NCI-H2029 treated with DMSO at 0.1 percent for 48 hours (cell line): ENCODE measurements around the gene UTP14C.
"Not testable (repeated sequence)": the region's sequence is repeated elsewhere in the genome, so short reads cannot be mapped to it uniquely, and the experiment has no call there.

Experiments
- DNase-seq: peaks from one replicate; lab custom pipeline; 2025; lab: John Stamatoyannopoulos, UW

The UTP14C gene

GRCh38 chr13:52002361-52002760 is 22.1 kb upstream of the UTP14C start:
- DNase-seq, result no peak

DNA sequence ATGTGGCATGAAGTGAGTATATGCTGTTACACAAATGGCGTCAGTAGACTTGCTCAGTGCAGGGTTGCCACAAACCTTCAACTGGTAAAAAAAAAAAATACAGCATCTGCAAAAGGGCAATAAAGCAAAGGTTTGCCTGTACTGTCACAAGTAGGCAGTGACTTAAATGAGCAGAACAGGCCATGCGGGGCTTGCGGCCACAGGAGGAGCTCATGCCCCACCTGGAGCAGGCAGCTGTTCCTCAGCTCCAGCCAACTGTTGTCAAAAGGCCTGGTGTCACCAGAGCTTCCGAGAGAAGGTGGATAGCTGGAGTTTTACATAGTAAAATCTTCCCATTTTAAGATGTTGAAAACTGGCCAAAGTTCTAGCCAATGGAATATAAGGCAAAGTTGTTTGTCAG is 20.9 kb upstream of the UTP14C start:
- no peak for DNase-seq

- no peak for DNase-seq
Observed at GRCh38 chr13:52004511-52005170, 19.9 kb upstream of the UTP14C start.

DNA sequence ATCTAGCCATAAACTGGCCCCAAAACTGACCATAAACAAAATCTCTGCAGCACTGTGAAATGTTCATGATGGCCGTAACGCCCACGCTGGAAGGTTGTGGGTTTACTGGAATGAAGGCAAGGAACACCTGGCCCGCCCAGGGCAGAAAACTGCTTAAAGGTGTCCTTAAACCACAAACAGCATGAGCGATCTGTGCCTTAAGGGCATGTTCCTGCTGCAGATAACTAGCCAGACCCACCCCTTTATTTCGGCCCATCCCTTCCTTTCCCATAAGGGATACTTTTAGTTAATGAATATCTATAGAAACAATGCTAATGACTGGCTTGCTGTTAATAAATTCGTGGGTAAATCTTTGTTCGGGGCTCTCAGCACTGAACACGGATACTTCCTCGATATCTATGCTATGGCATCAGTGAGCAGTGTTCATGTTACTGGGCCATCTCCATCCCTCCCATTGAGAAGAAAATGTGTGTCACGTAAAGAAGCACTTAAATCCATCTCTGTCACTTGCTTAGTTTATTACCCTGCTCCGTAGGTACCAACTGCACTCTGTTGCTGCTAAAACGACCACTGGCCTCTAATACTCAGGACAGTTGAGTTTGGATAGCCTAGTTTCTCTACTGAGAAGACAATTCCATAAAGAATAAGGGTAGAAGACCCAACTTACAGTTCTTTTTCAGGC is 18.5 kb upstream of the UTP14C start:
- no peak for DNase-seq

DNA sequence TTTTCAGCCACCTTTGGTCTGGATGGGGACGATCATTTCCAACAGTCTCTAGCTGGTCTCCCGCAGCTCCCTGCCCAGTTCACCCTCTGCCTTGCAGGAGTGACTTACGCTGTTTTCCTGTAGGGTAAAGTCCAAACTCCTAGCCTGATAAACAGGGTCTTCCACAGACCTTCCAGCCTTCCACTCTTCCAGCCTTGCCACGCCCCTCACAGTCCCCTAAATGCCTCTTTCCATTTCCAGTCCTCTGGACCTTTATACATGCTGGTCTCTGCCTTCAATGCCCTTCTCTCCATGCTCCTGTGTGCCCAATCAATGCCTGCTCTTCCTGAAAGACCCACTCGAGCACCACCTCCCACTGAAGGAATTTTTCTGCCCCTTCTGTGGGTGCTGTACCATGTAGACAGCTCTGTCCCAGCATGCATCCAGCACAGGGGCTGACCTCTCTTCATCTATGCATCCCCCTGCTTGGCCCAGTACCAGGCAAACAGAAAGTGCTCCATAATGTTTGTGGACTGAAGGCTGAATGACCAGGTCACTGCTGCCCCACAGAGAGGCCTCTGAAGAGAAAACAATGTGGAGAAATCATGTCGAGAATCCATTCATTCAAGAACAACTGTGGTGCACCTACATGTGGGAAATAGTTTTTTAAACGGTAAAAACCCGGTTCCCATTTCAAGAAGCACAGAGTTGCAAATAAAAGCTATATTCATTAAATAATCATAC is 17.8 kb upstream of the UTP14C start:
- DNase-seq, result no peak

- DNase-seq, result no peak
Observed at GRCh38 chr13:52009946-52010345, 14.5 kb upstream of the UTP14C start.

DNA sequence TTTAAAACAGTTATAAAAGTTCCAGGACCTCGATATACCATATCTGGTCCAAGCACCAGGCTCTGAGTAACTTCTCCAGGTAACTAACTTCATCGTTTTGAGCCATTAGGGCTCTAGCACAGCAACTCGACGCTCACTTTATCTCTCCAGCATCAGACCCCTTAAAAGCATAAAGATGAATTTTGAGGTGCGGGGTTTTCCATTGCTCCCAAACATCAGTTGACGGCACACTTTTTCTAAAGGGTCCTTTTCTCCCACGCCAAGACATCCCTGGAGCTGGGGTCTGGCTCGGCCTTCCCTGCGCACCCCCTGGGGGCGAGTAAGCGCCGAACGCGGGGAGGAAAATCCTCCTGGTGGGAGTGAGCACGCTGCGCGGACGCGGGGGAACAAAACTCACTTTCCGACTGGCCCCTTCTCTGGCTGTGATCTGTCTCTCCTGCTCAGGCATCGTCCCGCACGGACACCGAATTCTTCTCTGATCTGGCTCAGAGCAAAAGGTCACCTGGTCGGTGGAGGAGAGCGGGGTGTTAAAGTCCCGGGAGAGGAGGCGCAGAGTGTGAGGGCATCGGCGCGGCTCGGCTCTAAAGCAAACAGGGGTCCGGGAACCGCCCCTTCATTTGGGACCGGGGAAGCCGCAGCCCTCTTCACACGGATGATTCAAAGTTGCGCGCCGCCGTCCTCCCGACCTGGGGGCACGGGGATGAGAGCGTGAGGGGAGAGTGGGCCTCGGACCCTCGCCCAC is 13.4 kb upstream of the UTP14C start, which contains the start of gene ATP7B:
Gene ATP7B (minus strand): TSS at position 561 of the 742 bp plus-strand sequence. CDS start 113 bp downstream, at position 448.
- DNase-seq, result no peak

DNA sequence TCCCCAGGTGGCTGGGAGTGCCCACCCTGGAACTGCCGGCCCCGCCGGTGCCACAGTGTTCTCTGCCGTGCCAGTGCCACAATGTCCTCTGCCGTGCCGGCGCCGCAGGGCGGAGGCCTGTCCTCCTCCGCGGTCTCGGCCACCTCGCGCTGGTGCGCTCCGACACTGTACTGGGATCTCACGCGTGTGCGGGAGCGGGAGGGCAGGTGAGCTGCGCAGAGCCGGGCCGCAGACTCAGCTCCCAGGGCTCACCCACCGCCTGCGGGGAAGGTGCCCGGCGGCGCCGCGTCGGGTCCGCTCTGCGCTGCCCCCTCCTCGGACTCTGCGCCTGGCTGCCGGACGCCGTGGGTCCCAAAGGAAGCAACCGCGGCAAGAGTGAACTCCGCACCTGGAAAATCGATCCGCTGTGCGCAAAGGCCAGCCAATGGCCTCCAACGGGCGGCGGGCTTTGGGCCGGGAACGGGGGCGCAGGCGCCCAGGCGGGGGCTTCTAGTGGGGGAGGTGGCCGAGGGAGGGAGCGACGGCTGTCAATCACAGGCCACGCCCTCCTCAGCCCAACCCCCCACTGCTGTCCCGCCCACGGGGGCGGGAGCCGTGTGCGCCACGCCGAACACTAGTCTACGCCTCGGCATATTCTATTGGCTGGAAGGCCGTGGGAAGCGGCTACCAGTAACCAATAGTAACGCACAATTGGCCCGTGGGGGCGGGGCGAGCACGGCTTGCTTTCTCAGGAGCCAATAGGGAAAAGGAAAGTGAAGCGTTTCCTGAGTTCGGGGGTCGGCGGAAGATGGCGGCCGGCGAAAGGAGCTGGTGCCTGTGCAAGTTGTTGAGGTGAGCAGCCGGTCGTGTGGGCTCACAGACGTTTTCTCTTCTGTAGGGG is 12.6 kb upstream of the UTP14C start, which contains the start of gene ALG11:
Gene ALG11 (plus strand): TSS at position 767 of the 880 bp plus-strand sequence. CDS start 21 bp downstream, at position 788.
- DNase-seq, result peak; percentile 56

GRCh38 chr13:52012512-52012836 is 12.0 kb upstream of the UTP14C start:
- DNase-seq, result no peak

DNA sequence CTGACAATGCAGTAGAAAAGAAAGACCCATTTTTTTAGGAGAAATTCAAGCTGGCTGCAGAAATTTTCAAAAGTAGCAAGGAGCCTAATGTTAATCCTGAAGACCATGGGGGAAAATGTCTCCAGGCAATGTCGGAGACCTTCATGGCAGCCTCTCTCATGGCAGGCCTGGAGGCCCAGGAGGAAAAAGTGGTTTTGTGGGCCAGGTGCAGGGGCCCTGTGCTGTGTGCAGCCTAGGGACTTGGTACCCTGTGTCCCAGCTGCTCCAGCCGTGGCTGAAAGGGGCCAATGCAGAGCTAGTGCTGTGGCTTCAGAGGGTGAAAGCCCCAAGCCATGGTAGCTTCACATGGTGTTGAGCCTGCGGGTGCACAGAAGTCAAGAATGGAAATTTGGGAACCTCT is 8.2 kb upstream of the UTP14C start:
- DNase-seq, result no peak

- no peak for DNase-seq
Observed at GRCh38 chr13:52020191-52020590, 4.3 kb upstream of the UTP14C start.

GRCh38 chr13:52022356-52022755 is 2.1 kb upstream of the UTP14C start:
- DNase-seq, result no peak

GRCh38 chr13:52025475-52026245 is 1.2 kb downstream of the UTP14C start:
- no peak for DNase-seq

GRCh38 chr13:52026246-52026626 is 1.7 kb downstream of the UTP14C start:
- DNase-seq, result no peak

GRCh38 chr13:52027832-52028231 is 3.3 kb downstream of the UTP14C start:
- DNase-seq, result no peak

- peak; percentile 15 for DNase-seq
Observed at GRCh38 chr13:52029569-52029968, 5.1 kb downstream of the UTP14C start.

- DNase-seq, result not testable (repeated sequence)
Observed at GRCh38 chr13:52030401-52030800, 5.9 kb downstream of the UTP14C start.

- no peak for DNase-seq
Observed at GRCh38 chr13:52033039-52033438, 8.5 kb downstream of the UTP14C start.

DNA sequence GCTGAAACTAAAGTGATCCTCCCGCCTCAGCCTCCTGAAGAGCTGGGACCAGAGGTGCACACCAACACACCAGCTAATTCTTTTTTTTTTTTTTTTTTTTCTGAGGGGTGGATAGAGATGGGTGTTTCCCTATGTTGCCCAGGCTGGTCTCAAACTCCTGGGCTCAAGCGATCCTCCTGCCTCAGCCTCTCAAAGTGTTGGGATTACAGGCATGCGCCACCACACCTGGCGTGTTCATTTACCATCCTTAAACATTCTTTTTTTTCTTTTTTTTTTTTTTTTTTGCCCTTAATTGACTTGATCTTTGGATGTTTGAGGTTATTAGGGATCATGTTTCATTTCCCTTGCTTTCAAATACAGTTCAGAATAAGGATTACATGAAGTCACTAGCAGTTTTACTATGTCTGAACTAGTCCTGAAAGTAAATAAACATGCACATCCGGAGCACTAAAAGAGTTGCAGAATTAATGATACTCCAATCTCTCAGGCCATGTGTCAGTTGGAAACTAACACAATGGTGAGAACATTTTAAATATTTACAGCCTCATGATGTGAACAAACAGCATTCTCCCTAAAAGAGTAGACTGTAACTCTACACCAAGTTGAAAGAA is 10.2 kb downstream of the UTP14C start:
- peak; percentile 12 for DNase-seq

- no peak for DNase-seq
Observed at GRCh38 chr13:52036037-52036436, 11.5 kb downstream of the UTP14C start.
